Uterus (tissue), 4 donors: ENCODE results near the gene WNT16. TPM values are rescaled to one million over a fixed set of nuclear protein-coding genes. Genes with fewer than 3 reads are reported as not detected.
"Not testable (repeated sequence)": the region's sequence is repeated elsewhere in the genome, so short reads cannot be mapped to it uniquely, and the experiment has no call there.

Source experiments
- DNase-seq, 2 donors: peaks; one replicate each; pipeline ENCODE4 v3.0.0-alpha.2; 2019 to 2020
- H3K27ac ChIP-seq, 2 donors: fragments of 200-600 bp; sonication (generic); 1 replicate in 1 of 2; 2 replicates in 1 of 2; pipeline ENCODE4 v1.5.1; 2016 to 2018
- H3K27me3 ChIP-seq, 2 donors: fragments of 200-600 bp; sonication (generic); one replicate each; pipeline ENCODE4 v1.5.1; 2018 to 2019; ENCODE audit warnings: control low read depth in 1 of 2
- H3K36me3 ChIP-seq, 2 donors: fragments of 200-600 bp; sonication (generic); one replicate each; pipeline ENCODE4 v1.5.1; 2019; ENCODE audit warnings: control low read depth in 1 of 2
- H3K4me1 ChIP-seq, 2 donors: fragments of 200-600 bp; sonication (generic); one replicate each; pipeline ENCODE4 v1.5.1; 2018 to 2019; ENCODE audit warnings: control low read depth in 1 of 2
- H3K4me3 ChIP-seq, 2 donors: fragments of 200-600 bp; sonication (generic); 1 replicate in 1 of 2; 2 replicates in 1 of 2; pipeline ENCODE4 v1.5.1; 2018 to 2019; ENCODE audit warnings: mild to moderate bottlenecking in 1 of 2
- H3K9me3 ChIP-seq, 2 donors: fragments of 200-600 bp; sonication (generic); one replicate each; pipeline ENCODE4 v1.5.1; 2019; ENCODE audit warnings: control low read depth in 1 of 2
- POLR2A ChIP-seq, 2 donors: fragments of 450-650 bp; IDR thresholded peaks; one replicate each; pipeline ENCODE4 v1.6.1; 2016; ENCODE audit warnings: antibody characterized with exemption in 2 of 2, mild to moderate bottlenecking in 1 of 2, moderate library complexity in 1 of 2
- intact Hi-C: fragments of 100-400 bp; cut with DNase I; formaldehyde crosslinking; loops from one replicate; pipeline ENCODE4 v1.15.1; 2023; ENCODE audit warnings: low total_unique reads
- total RNA-seq, 4 donors: library from RNA; depleted of rRNA in 3 of 4; stranded (reverse); fragments of >200 nt in 3 of 4; gene quantifications; one replicate each; pipeline versions ENCODE4 v1.1.0 to v1.2.4, GENCODE V29; 2014 to 2023
- TF ChIP-seq, protein P1 (sequence below), 4 experiments: fragments of 200-600 bp in 2 of 4; fragments of 450-650 bp in 2 of 4; sonication (generic) in 2 of 4; IDR thresholded peaks; one replicate each; pipeline ENCODE4 v1.5.1; 2016 to 2019; ENCODE audit warnings: antibody characterized with exemption in 4 of 4, mild to moderate bottlenecking in 2 of 4, moderate library complexity in 1 of 4
- donor health status: DM: yes; HTN: yes; CAD: no.

The WNT16 gene
- total RNA-seq, 4 donors from 2014 or later: 1.7 TPM; not detected in 3

DNA sequence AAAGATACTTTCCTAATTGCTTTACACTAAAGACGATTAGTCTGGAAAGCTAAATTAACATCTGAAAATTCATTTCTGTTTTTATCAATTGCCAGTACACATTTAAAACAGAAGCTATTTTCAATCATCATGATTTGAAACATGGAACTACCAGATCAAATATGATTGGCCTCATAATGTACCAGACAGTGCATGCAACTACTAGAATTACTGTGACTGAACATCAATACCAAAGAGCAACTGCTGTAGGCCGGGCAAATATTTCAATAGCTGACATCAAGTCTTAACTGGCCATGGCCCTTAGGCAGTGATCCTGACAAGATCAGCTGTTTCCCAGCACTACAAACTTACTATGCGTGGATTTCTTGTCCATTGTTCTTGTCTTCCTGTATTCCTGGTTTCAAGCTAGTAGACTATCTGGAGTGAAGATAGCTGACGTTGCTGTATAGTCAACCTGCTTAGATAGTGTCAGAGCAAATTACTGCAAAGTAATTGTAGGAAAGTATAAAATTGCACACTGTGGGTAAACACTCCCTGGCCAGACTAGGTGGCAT lies 21.7 kb upstream of the WNT16 start:
- no peaks in the 10 kb centered on the region for H3K4me1 ChIP-seq
- intact Hi-C loops: no loop called here
- no peak for DNase-seq
- H3K9me3 ChIP-seq: no peaks in the 10 kb centered on the region
- no peaks in the 10 kb centered on the region for H3K27me3 ChIP-seq
- H3K27ac ChIP-seq: no peak overlapping the region
- H3K4me3 ChIP-seq: no peak overlapping the region
- H3K36me3 ChIP-seq: no peaks in the 10 kb centered on the region
- TF ChIP-seq POLR2A (IDR thresholded peaks at IDR 0.05): no peak
- TF ChIP-seq, protein P1, sequence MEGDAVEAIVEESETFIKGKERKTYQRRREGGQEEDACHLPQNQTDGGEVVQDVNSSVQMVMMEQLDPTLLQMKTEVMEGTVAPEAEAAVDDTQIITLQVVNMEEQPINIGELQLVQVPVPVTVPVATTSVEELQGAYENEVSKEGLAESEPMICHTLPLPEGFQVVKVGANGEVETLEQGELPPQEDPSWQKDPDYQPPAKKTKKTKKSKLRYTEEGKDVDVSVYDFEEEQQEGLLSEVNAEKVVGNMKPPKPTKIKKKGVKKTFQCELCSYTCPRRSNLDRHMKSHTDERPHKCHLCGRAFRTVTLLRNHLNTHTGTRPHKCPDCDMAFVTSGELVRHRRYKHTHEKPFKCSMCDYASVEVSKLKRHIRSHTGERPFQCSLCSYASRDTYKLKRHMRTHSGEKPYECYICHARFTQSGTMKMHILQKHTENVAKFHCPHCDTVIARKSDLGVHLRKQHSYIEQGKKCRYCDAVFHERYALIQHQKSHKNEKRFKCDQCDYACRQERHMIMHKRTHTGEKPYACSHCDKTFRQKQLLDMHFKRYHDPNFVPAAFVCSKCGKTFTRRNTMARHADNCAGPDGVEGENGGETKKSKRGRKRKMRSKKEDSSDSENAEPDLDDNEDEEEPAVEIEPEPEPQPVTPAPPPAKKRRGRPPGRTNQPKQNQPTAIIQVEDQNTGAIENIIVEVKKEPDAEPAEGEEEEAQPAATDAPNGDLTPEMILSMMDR (IDR thresholded peaks at IDR 0.05): no peak

DNA sequence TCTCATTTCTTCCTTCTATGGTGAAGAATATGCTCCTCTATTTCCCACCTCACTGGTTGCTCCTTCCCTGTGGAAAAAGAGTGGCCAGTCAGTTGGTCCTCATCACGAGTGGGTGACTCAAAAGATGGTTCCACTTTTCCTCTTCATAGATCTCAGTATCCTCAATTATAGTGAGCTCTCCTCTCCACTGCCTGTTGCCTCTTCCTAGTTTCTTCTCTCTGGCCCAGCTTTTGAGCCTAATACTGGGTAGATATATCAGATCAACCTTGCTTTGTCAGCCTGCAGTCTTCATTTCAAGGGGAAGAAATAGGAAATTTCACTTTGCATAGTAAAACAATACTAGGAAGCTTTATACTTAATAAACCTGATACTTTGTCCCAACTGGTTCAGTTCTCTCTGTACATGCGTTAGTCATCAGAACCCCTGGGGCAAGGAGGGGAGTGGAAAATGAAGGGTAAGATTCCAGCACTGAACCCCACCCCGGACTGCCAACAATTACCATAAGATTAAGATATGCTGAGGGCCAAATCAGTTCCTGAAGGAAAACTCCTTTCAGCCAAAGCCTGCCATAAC lies 15.5 kb upstream of the WNT16 start:
- TF ChIP-seq POLR2A (IDR thresholded peaks at IDR 0.05): no peak
- TF ChIP-seq, protein P1 (IDR thresholded peaks at IDR 0.05): no peak
- no peak for DNase-seq
- intact Hi-C loops: no loop called here

DNA sequence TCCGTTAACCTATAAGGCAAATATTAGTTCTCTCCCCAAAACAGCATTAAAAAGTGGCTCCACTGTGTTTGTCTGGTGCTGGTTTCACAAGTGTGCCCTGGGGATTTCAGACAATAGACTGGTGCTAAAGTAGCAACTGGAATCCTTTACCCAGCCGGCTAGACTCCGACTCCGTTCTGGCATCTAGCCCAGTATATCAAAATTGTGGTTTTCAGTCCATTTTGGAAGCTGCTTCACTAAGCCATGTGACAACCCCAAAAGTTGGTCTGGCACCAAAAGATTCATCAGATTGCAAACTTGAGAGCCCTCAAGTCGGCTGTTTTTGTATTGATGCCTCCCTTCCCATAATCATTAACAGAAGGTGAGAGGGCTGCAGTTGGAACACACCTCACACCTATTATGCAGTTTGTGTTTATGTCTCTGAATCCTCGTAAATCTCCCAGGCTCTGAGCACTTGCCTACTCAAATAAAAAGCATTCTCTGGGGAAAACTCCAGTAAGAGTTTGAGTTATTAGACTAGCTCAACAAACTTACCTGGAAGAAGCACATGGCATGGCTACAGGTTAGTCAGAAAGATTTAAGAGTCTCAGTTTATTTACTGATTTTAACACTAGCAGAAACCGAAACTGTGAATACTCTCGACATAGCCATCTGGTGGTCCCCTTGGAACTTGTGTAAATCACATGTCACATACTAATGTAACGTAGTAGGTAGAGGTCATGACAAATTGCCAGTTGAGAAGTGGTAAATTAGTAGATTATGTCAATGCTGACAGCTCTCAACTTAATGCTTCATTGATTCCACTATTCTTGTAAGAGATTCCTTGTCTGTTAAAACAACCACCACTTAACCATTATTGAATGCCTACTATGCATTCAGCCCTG lies 14.8 kb upstream of the WNT16 start:
- H3K4me1 ChIP-seq: no peaks in the 10 kb centered on the region
- H3K27ac ChIP-seq: no peak overlapping the region
- H3K27me3 ChIP-seq: no peaks in the 10 kb centered on the region
- no peaks in the 10 kb centered on the region for H3K36me3 ChIP-seq
- H3K4me3 ChIP-seq: no peak overlapping the region
- no peak for DNase-seq
- intact Hi-C loops: no loop called here
- no peaks in the 10 kb centered on the region for H3K9me3 ChIP-seq
- TF ChIP-seq, protein P1 (IDR thresholded peaks at IDR 0.05): no peak
- TF ChIP-seq POLR2A (IDR thresholded peaks at IDR 0.05): no peak

More for the DNA sequence above, 15.5 kb upstream of the WNT16 start:
- H3K27me3 ChIP-seq: no peaks in the 10 kb centered on the region
- H3K4me1 ChIP-seq: no peaks in the 10 kb centered on the region
- H3K9me3 ChIP-seq: no peaks in the 10 kb centered on the region
- no peaks in the 10 kb centered on the region for H3K36me3 ChIP-seq
- no peak overlapping the region for H3K4me3 ChIP-seq
- H3K27ac ChIP-seq: no peak overlapping the region

DNA sequence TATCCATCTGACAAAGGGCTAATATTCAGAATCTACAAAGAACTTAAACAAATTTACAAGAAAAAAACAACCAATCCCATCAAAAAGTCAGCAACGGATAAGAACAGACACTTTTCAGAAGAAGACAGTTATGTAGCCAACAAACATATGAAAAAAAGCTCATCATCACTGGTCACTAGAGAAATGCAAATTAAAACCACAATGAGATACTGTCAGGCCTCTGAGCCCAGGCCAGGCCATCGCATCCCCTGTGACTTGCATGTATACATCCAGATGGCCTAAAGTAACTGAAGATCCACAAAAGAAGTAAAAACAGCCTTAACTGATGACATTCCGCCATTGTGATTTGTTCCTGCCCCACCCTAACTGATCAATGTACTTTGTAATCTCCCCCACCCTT lies 13.6 kb upstream of the WNT16 start:
- H3K9me3 ChIP-seq, H3K4me1 ChIP-seq, H3K4me3 ChIP-seq, H3K36me3 ChIP-seq, H3K27ac ChIP-seq, DNase-seq, H3K27me3 ChIP-seq, intact Hi-C loops: not testable (repeated sequence)

DNA sequence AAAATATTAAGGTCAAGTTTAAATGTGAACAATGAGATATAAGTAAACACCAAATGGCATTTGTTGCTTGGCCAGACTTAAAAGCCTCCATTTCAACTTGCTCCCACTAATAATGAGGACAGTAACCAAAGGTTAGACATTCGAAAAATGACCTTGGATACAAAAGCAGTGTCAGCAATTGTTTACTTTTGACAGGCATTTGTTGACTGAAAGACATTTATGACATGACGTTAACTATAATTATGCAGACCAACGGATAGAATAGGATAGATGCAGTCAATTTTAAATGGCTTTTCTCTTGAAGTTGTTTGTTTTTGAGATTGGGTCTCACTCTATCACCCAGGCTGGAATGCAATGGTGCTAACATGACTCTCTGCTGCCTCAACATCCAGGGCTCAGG lies 6.3 kb upstream of the WNT16 start:
- Histone ChIP-seq H3K4me3 (no peak overlapping the region), H3K27ac (no peak overlapping the region), H3K27me3 (no peaks in the 10 kb centered on the region), H3K36me3 (no peaks in the 10 kb centered on the region), H3K4me1 (no peaks in the 10 kb centered on the region), H3K9me3 (no peaks in the 10 kb centered on the region)
- TF ChIP-seq, protein P1 (IDR thresholded peaks at IDR 0.05): no peak
- TF ChIP-seq POLR2A (IDR thresholded peaks at IDR 0.05): no peak
- DNase-seq: no peak
- intact Hi-C loops: no loop called here
